CD4-positive, alpha-beta memory T cell (primary cell): Measurements from ENCODE around the gene PLCH2. TPM values are rescaled to one million over a fixed set of nuclear protein-coding genes. Genes with fewer than 3 reads are reported as not detected.

Source experiments
- CTCF ChIA-PET: fragments of 350-600 bp; sonication (Branson Sonifier 250); formaldehyde crosslinking; loops from one replicate; lab custom pipeline; 2021; ENCODE audit warnings: inconsistent platforms; ENCODE audit not compliant: partially characterized antibody; lab: Charles Lee
- POLR2A ChIA-PET: fragments of 350-600 bp; sonication (Branson Sonifier 250); formaldehyde crosslinking; loops from one replicate; lab custom pipeline; 2021; ENCODE audit not compliant: partially characterized antibody; lab: Charles Lee
- DNase-seq, 5 donors: peaks; one replicate each; pipeline versions ENCODE4 v3.0.0 to v3.0.0-alpha.2; 2020 to 2022; ENCODE audit warnings: mixed read lengths in 1 of 5
- H3K27ac ChIP-seq: one replicate; pipeline ENCODE4 v1.7.0; 2013; ENCODE audit warnings: low read depth, low read length
- H3K27me3 ChIP-seq: 2 replicates; pipeline ENCODE4 v1.7.0; 2013; ENCODE audit warnings: mild to moderate bottlenecking, low read length, moderate library complexity; ENCODE audit not compliant: insufficient read depth
- H3K36me3 ChIP-seq: 2 replicates; pipeline ENCODE4 v1.7.0; 2013; ENCODE audit warnings: mild to moderate bottlenecking, low read length, moderate library complexity; ENCODE audit not compliant: insufficient read depth
- H3K4me1 ChIP-seq: 2 replicates; pipeline ENCODE4 v1.7.0; 2013; ENCODE audit warnings: mild to moderate bottlenecking, low read length, moderate library complexity; ENCODE audit not compliant: insufficient read depth
- H3K4me3 ChIP-seq, 2 donors: one replicate each; pipeline ENCODE4 v1.7.0; 2013; ENCODE audit warnings: low read length in 2 of 2, mild to moderate bottlenecking in 1 of 2
- H3K9me3 ChIP-seq, 2 donors: one replicate each; pipeline ENCODE4 v1.7.0; 2013; ENCODE audit warnings: low read length in 2 of 2, control low read depth in 1 of 2; ENCODE audit not compliant: control insufficient read depth in 1 of 2
- H3K27ac Mint-ChIP-seq, 7 donors: one replicate each; pipeline ENCODE4 v1.8.0; 2020 to 2021; ENCODE audit warnings: mixed read lengths in 7 of 7, mild to moderate bottlenecking in 6 of 7, inconsistent platforms in 3 of 7, moderate library complexity in 3 of 7
- H3K27me3 Mint-ChIP-seq, 2 donors: one replicate each; pipeline ENCODE4 v1.8.0; 2020 to 2021; ENCODE audit warnings: mixed read lengths in 2 of 2
- H3K36me3 Mint-ChIP-seq, 2 donors: one replicate each; pipeline ENCODE4 v1.8.0; 2020 to 2021; ENCODE audit warnings: mixed read lengths in 2 of 2, inconsistent platforms in 1 of 2, mild to moderate bottlenecking in 1 of 2
- H3K4me1 Mint-ChIP-seq, 4 donors: one replicate each; pipeline ENCODE4 v1.8.0; 2020 to 2021; ENCODE audit warnings: mixed read lengths in 4 of 4, mild to moderate bottlenecking in 1 of 4
- H3K4me3 Mint-ChIP-seq, 8 donors: one replicate each; pipeline ENCODE4 v1.8.0; 2020 to 2021; ENCODE audit warnings: mixed read lengths in 8 of 8, mild to moderate bottlenecking in 7 of 8, moderate library complexity in 6 of 8, inconsistent platforms in 3 of 8
- H3K9me3 Mint-ChIP-seq, 8 donors: one replicate each; pipeline ENCODE4 v1.8.0; 2020 to 2021; ENCODE audit warnings: mixed read lengths in 8 of 8, mild to moderate bottlenecking in 5 of 8, inconsistent platforms in 3 of 8, moderate library complexity in 1 of 8
- intact Hi-C: fragments of 100-400 bp; cut with micrococcal nuclease; formaldehyde crosslinking; loops from one replicate; pipeline ENCODE4 v1.15.1; 2023
- polyA plus RNA-seq, 2 donors: library from polyadenylated mRNA; unstranded; fragments of 300-500 nt; fragmentation: Illumina TruSeq; gene quantifications; one replicate each; pipeline ENCODE4 v1.2.3, GENCODE V29; 2021
- total RNA-seq, 2 experiments: library from RNA; stranded (reverse); gene quantifications; one replicate each; pipeline ENCODE4 v1.2.3, GENCODE V29; 2021

Gene PLCH2
- total and polyA plus RNA-seq, 4 experiments from 2014 or later = 2.0 to 31.6 (median 26.6) TPM; not detected in 1

DNA sequence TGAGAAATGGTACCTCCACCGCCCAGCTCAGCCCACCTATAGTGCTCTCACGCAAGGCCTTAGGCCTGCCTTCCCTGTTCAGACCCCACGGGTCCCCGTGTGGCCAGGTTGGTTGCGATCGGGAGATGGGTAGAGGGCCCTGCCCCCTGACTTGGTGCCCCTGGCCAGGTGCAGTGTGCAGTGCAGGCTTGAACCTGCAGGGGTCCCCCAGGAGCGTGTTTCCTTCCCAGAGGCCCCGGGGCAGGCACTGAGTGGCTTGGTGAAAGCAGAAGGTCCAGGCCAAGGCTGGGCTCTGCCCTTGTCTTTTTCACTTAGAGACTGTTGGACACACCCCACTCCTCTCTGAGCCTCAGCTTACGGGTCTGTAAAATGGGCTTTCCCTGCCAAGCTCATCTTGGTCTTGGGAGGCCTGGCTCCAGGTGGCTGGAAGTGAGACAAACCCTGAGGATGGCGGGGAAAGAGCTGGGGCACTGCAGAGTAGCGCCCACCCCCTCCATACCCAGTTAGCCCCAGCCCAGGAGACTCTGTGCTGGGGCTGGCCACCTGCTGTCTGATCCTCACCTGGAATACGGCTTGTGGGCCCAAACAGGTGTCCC, 63.3 kb downstream of the PLCH2 start:
- POLR2A ChIA-PET = interaction anchor here (1.0 to 10.5 kb wide), 6 partner anchors 9 to 46 kb away, joined by 3 to 367 read pairs (median 3); partner anchors contain the start of genes HES5 and PANK4
- no peaks in the 10 kb centered on the region for H3K9me3 ChIP-seq
- CTCF ChIA-PET = interaction anchor here (0.7 to 1.0 kb wide), 2 partner anchors 13 to 22 kb away, joined by 3 to 5 read pairs; partner anchors contain the start of gene PANK4

DNA sequence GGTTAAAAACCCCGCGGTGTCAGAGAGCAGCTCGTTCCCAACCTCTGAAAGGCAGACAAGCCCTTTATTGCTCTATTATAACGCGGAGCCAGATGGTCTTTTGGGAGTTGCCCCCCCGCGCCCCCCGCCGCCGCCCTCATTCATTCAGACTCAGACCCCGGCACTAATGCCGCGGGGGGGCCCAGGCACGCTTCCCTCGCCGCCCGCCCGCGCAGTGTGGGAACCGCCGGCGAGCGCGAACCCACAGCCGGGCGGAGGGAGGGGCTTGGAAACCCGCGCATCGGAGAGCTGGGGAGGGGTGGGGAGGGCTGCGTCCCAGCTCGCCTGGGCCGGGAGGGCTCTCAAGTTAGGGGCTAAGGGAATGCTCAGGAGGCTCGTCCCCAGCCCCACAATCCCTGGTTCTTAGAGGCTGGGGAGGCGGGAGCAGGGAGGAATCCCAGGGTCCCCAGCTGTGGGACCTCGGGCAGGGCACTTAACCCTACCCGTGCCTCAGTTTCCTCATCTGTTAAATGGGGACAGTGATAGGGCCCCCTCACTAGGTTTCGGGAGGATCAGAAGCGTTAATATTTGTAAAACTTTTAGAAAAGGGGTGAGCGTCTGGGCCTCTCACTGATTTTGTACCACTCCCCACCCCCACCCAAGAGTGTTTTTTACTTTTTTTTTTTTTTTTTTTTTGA, 64.9 kb downstream of the PLCH2 start:
- POLR2A ChIA-PET = interaction anchor here (1.4 to 10.5 kb wide), 3 partner anchors 7 to 43 kb away, joined by 3 to 367 read pairs (median 8); partner anchors contain the start of genes HES5 and PANK4
- no peak overlapping the region for H3K4me3 Mint-ChIP-seq
- H3K27me3 Mint-ChIP-seq = peaks cover 1 to 3% of the 10 kb centered on the region in 2 donors
- H3K27me3 ChIP-seq = no peaks in the 10 kb centered on the region
- intact Hi-C loops = loop anchor here (10.0 kb wide), 1 partner anchor 236 kb away; no protein-coding TSS in a partner anchor
- H3K9me3 ChIP-seq = no peaks in the 10 kb centered on the region
- no peaks in the 10 kb centered on the region for H3K9me3 Mint-ChIP-seq
- no peak overlapping the region for H3K27ac ChIP-seq
- H3K36me3 ChIP-seq = no peaks in the 10 kb centered on the region
- H3K4me1 ChIP-seq = peaks cover 25% of the 10 kb centered on the region
- peaks cover 2 to 8% (median 4%) of the 10 kb centered on the region in 4 donors for H3K4me1 Mint-ChIP-seq
- CTCF ChIA-PET = interaction anchor here (1.4 kb wide), 1 partner anchor 17 kb away, joined by 4 read pairs; no protein-coding TSS in a partner anchor
- no peak for DNase-seq
- H3K36me3 Mint-ChIP-seq = no peaks in the 10 kb centered on the region
- H3K27ac Mint-ChIP-seq = no peak overlapping the region
- no peak overlapping the region for H3K4me3 ChIP-seq

More for the DNA sequence above, 63.3 kb downstream of the PLCH2 start:
- Histone ChIP-seq H3K4me1 (peaks cover 15% of the 10 kb centered on the region), H3K27ac (no peak overlapping the region), H3K36me3 (no peaks in the 10 kb centered on the region), H3K27me3 (no peaks in the 10 kb centered on the region), H3K4me3 (no peak overlapping the region)
- peaks cover 2 to 8% (median 3%) of the 10 kb centered on the region in 4 donors for H3K4me1 Mint-ChIP-seq
- H3K27ac Mint-ChIP-seq = no peak overlapping the region
- no peak overlapping the region for H3K4me3 Mint-ChIP-seq
- no peaks in the 10 kb centered on the region for H3K36me3 Mint-ChIP-seq
- no peaks in the 10 kb centered on the region for H3K9me3 Mint-ChIP-seq
- peak in 2 of 5 donors; percentile 20 to 22 for DNase-seq
- peaks cover 4 to 5% of the 10 kb centered on the region in 2 donors for H3K27me3 Mint-ChIP-seq
- intact Hi-C loops = no loop called here

DNA sequence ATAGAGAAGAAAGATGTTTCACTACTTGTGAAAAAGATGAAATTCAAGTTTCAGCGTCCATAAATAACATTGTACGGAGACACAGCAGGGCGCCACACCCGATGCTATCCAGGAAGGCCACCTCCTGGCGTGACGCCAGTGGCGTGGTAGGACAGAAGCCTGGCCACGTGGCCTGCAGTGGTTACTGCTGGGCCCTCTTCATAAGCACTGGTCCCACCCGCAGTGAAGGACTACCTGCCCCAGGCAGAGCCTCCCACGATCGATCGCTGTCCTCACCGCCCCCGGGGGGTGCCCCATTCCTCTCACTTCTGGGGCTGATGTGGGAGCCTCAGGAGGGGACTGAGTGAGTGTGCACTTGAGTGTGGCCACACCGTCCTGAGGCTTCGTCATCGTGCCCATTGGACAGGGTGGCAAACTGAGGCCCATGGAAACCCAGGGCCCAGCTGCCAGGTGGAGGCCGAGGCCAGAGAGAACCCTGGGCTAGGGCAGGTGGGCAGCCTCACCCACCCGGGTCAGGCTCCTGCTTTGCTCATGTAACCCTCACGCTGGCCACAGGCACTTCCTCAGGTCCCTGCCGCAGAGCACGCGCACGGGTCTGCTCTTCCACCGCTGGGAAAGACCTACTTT, 65.6 kb downstream of the PLCH2 start:
- no peaks in the 10 kb centered on the region for H3K9me3 Mint-ChIP-seq
- CTCF ChIA-PET = interaction anchor here (0.9 to 1.4 kb wide), 2 partner anchors 18 to 347 kb away, joined by 3 to 4 read pairs; no protein-coding TSS in a partner anchor
- H3K27me3 Mint-ChIP-seq = peaks cover 0 to 1% of the 10 kb centered on the region in 2 donors
- H3K36me3 ChIP-seq = no peaks in the 10 kb centered on the region
- H3K36me3 Mint-ChIP-seq = no peaks in the 10 kb centered on the region
- no peak for DNase-seq
- no peak overlapping the region for H3K4me3 Mint-ChIP-seq
- no peak overlapping the region for H3K27ac ChIP-seq
- peaks cover 1 to 10% (median 4%) of the 10 kb centered on the region in 4 donors for H3K4me1 Mint-ChIP-seq
- no peak overlapping the region for H3K4me3 ChIP-seq
- peaks cover 25% of the 10 kb centered on the region for H3K4me1 ChIP-seq
- no peaks in the 10 kb centered on the region for H3K9me3 ChIP-seq
- no peaks in the 10 kb centered on the region for H3K27me3 ChIP-seq
- intact Hi-C loops = loop anchor here (10.0 kb wide), 1 partner anchor 237 kb away; no protein-coding TSS in a partner anchor
- H3K27ac Mint-ChIP-seq = peak overlapping the region in 3 of 7 donors; percentile 32 to 53 (median 43)
- POLR2A ChIA-PET = interaction anchor here (10.5 kb wide), 1 partner anchor 12 kb away, joined by 367 read pairs; the partner anchor contains the start of genes HES5 and PANK4

DNA sequence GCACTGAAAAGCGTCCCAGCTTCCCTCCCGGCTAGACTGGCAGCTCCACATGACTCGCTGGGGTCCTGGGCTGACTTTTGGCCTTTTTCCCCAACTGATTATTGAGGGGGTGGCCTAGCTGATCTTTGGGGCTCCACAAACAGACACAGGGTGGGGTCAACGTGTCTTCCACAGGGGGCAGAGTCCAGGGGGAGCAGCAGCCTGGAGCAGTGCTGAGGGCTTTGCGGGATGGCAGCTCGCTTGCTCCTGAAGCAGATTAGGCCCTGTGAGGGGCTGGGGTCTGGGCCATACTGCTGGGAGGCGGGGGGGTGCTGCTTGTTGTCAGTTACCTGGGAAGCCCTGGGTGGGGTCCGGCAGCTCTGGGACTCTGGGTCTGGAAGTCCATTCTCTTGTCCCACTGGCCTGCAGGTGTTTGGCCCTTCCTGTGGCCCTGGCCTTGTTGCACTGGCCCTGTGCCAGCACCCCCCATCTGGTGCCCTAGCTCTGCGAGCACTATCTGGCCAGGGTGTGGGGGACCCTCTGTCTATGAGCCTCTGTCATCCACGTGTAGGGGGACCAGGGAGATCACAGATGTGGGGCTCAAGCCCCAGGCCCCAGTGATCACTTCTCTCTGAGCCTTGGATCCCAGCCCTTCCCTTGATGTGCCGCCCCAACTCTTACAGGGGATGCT, 66.3 kb downstream of the PLCH2 start:
- Mint-ChIP-seq H3K27ac (peak overlapping the region in 3 of 7 donors; percentile 31 to 53 (median 32)), H3K4me3 (no peak overlapping the region), H3K4me1 (peaks cover 3 to 16% (median 4%) of the 10 kb centered on the region in 4 donors), H3K9me3 (no peaks in the 10 kb centered on the region), H3K36me3 (peaks cover 0 to 2% of the 10 kb centered on the region in 2 donors), H3K27me3 (peaks cover 0 to 1% of the 10 kb centered on the region in 2 donors)
- H3K36me3 ChIP-seq = no peaks in the 10 kb centered on the region
- H3K4me1 ChIP-seq = peaks cover 26% of the 10 kb centered on the region
- H3K27me3 ChIP-seq = no peaks in the 10 kb centered on the region
- CTCF ChIA-PET = interaction anchor here (0.9 kb wide), 1 partner anchor 347 kb away, joined by 3 read pairs; no protein-coding TSS in a partner anchor
- no peaks in the 10 kb centered on the region for H3K9me3 ChIP-seq
- POLR2A ChIA-PET = interaction anchor here (10.5 kb wide), 1 partner anchor 13 kb away, joined by 367 read pairs; the partner anchor contains the start of genes HES5 and PANK4
- intact Hi-C loops = loop anchor here (10.0 kb wide), 1 partner anchor 238 kb away; no protein-coding TSS in a partner anchor
- no peak overlapping the region for H3K4me3 ChIP-seq
- no peak overlapping the region for H3K27ac ChIP-seq
- DNase-seq = no peak

DNA sequence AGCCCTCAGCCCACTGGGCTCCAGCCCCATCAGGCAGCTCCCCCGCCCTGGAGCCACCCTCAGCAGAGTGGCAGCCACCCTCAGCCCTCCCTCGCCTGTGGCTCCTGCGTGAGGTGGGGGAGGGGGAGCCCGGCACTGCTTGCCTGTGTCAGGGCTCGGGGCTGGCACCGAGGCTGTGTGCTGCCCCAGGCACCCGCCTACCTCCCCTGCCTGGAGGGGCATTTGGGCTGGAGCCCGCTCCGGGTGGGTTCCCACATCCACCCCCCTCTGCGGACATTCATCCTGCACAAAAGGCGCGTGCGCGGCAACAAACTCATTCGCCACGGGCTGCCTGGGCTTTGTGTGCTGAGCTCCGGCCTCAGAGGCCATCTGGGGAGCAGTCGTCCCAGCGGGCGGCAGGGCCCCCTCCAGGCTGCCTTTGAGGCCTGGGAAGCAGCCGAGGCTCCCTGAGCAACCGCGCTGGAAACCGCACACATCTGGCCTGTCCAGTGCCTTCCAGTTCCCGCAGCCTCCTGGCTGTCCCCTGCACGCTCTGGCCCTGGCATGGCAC, 67.5 kb downstream of the PLCH2 start:
- Mint-ChIP-seq H3K27ac (no peak overlapping the region), H3K9me3 (no peaks in the 10 kb centered on the region), H3K36me3 (peaks cover 0 to 2% of the 10 kb centered on the region in 2 donors), H3K27me3 (peaks cover 0 to 1% of the 10 kb centered on the region in 2 donors), H3K4me1 (peaks cover 4 to 27% (median 10%) of the 10 kb centered on the region in 4 donors), H3K4me3 (peak overlapping the region in 1 of 8 donors; percentile 68)
- POLR2A ChIA-PET = interaction anchor here (1.6 to 10.5 kb wide), 3 partner anchors 13 to 34 kb away, joined by 3 to 367 read pairs (median 108); partner anchors contain the start of genes HES5, PANK4 and TNFRSF14
- Histone ChIP-seq H3K4me3 (no peak overlapping the region), H3K27me3 (no peaks in the 10 kb centered on the region), H3K9me3 (no peaks in the 10 kb centered on the region), H3K36me3 (no peaks in the 10 kb centered on the region), H3K4me1 (peaks cover 37% of the 10 kb centered on the region), H3K27ac (no peak overlapping the region)
- CTCF ChIA-PET = interaction anchor here (2.8 kb wide), 1 partner anchor 19 kb away, joined by 13 read pairs; no protein-coding TSS in a partner anchor
- DNase-seq = peak; percentile 45 to 62 (median 49)
- intact Hi-C loops = loop anchor here (10.0 kb wide), 1 partner anchor 239 kb away; no protein-coding TSS in a partner anchor
